Smooth muscle cell (in vitro differentiated cells): Measurements from ENCODE around the gene LRIG2. TPM values are rescaled to one million over a fixed set of nuclear protein-coding genes. Genes with fewer than 3 reads are reported as not detected.

Experiments used
- DNase-seq: peaks from one replicate; lab custom pipeline; 2025; ENCODE audit not compliant: unreplicated experiment; lab: John Stamatoyannopoulos, UW
- H2AFZ ChIP-seq: fragments of 200-600 bp; sonication (generic); 2 replicates; pipeline ENCODE4 v1.6.0; 2016; ENCODE audit warnings: antibody characterized with exemption, low read depth, mild to moderate bottlenecking
- H3F3A ChIP-seq: fragments of 200-600 bp; sonication (generic); 2 replicates; pipeline ENCODE4 v1.6.0; 2017; ENCODE audit warnings: antibody characterized with exemption, low read depth
- H3K27ac ChIP-seq: fragments of 200-600 bp; sonication (generic); 2 replicates; pipeline ENCODE4 v1.5.1; 2016; ENCODE audit warnings: low read depth, mild to moderate bottlenecking
- H3K27me3 ChIP-seq: fragments of 200-600 bp; sonication (generic); 2 replicates; pipeline ENCODE4 v1.6.1; 2016; ENCODE audit warnings: low read depth, mild to moderate bottlenecking
- H3K36me3 ChIP-seq: fragments of 200-600 bp; sonication (generic); 2 replicates; pipeline ENCODE4 v1.5.1; 2016; ENCODE audit warnings: low read depth
- H3K4me1 ChIP-seq: fragments of 200-600 bp; sonication (generic); 2 replicates; pipeline ENCODE4 v1.5.1; 2016; ENCODE audit warnings: low read depth
- H3K4me2 ChIP-seq: fragments of 200-600 bp; sonication (generic); 2 replicates; pipeline ENCODE4 v1.6.0; 2016; ENCODE audit warnings: mild to moderate bottlenecking
- H3K4me3 ChIP-seq: fragments of 200-600 bp; sonication (generic); 2 replicates; pipeline ENCODE4 v1.5.1; 2016; ENCODE audit warnings: mild to moderate bottlenecking
- H3K79me2 ChIP-seq: fragments of 200-600 bp; sonication (generic); 2 replicates; pipeline ENCODE4 v1.6.0; 2016; ENCODE audit warnings: low read depth, mild to moderate bottlenecking
- H3K9ac ChIP-seq: fragments of 200-600 bp; sonication (generic); 2 replicates; pipeline ENCODE4 v1.6.0; 2016; ENCODE audit warnings: low read depth
- H3K9me3 ChIP-seq: fragments of 200-600 bp; sonication (generic); replicated peaks from 2 replicates; pipeline ENCODE4 v1.5.1; 2016; ENCODE audit warnings: low read depth
- H4K20me1 ChIP-seq: fragments of 200-600 bp; sonication (generic); 2 replicates; pipeline ENCODE4 v1.6.0; 2016; ENCODE audit warnings: low read depth
- CTCF ChIP-seq: fragments of 200-600 bp; sonication (generic); IDR thresholded peaks from 2 replicates; pipeline ENCODE4 v1.5.1; 2017; ENCODE audit warnings: borderline replicate concordance, mild to moderate bottlenecking, antibody characterized with exemption; ENCODE audit not compliant: insufficient read depth, poor library complexity, severe bottlenecking
- WGBS: methylation state at CpG from one replicate; pipeline ENCODE4 v1.1.7; 2016; ENCODE audit warnings: low lambda C conversion rate; 5-methylcytosine and 5-hydroxymethylcytosine counted together
- polyA plus RNA-seq: library from polyadenylated mRNA; unstranded; fragments of >200 nt; fragmentation: Nextera tagmentation; extraction: Ambion mirVana; gene quantifications from 2 replicates; pipeline ENCODE4 v1.2.1, GENCODE V29; 2016
- total RNA-seq: library from RNA; depleted of rRNA; stranded (reverse); fragments of >200 nt; gene quantifications from 2 replicates; pipeline ENCODE4 v1.2.3, GENCODE V29; 2014

Gene LRIG2
- total and polyA plus RNA-seq, 2 experiments from 2014 or later, result 4.2 to 10.6 TPM

GRCh38 chr1:113168946-113169345 is 95.9 kb downstream of the LRIG2 start:
- no peak for DNase-seq

GRCh38 chr1:113169591-113169990 is 96.6 kb downstream of the LRIG2 start:
- no peak for TF ChIP-seq CTCF
- H3K36me3 ChIP-seq, result no peaks in the 10 kb centered on the region
- no peaks in the 10 kb centered on the region for H3K9me3 ChIP-seq
- no peak for DNase-seq
- H3K27me3 ChIP-seq, result no peaks in the 10 kb centered on the region
- H3F3A ChIP-seq, result no peaks in the 10 kb centered on the region
- no peak overlapping the region for H3K9ac ChIP-seq
- no peak overlapping the region for H3K4me2 ChIP-seq
- no peaks in the 10 kb centered on the region for H3K4me1 ChIP-seq
- no peak overlapping the region for H3K4me3 ChIP-seq
- H2AFZ ChIP-seq, result no peak overlapping the region
- no peaks in the 10 kb centered on the region for H3K79me2 ChIP-seq
- H4K20me1 ChIP-seq, result no peaks in the 10 kb centered on the region
- H3K27ac ChIP-seq, result no peak overlapping the region
- WGBS, result 74% methylated on average over 5 of the region's 5 CpGs

More at GRCh38 chr1:113168946-113169345, 95.9 kb downstream of the LRIG2 start:
- Histone ChIP-seq H3K79me2 (no peaks in the 10 kb centered on the region), H2AFZ (no peak overlapping the region), H3K27me3 (no peaks in the 10 kb centered on the region), H3F3A (no peaks in the 10 kb centered on the region), H3K36me3 (no peaks in the 10 kb centered on the region), H3K9ac (no peak overlapping the region), H3K4me3 (no peak overlapping the region), H3K27ac (no peak overlapping the region), H4K20me1 (no peaks in the 10 kb centered on the region), H3K4me2 (no peak overlapping the region), H3K9me3 (no peaks in the 10 kb centered on the region), H3K4me1 (no peaks in the 10 kb centered on the region)
- 89% methylated on average over 10 of the region's 10 CpGs for WGBS
- no peak for TF ChIP-seq CTCF

GRCh38 chr1:113170519-113170918 is 97.5 kb downstream of the LRIG2 start:
- Histone ChIP-seq H3K4me1 (no peaks in the 10 kb centered on the region), H3K27me3 (no peaks in the 10 kb centered on the region), H3K79me2 (no peaks in the 10 kb centered on the region), H2AFZ (no peak overlapping the region), H3K27ac (no peak overlapping the region), H3K4me3 (no peak overlapping the region), H3K9ac (no peak overlapping the region), H3K4me2 (no peak overlapping the region), H4K20me1 (no peaks in the 10 kb centered on the region), H3F3A (no peaks in the 10 kb centered on the region), H3K36me3 (no peaks in the 10 kb centered on the region), H3K9me3 (no peaks in the 10 kb centered on the region)
- DNase-seq, result no peak
- 90% methylated on average over 4 of the region's 4 CpGs for WGBS
- no peak for TF ChIP-seq CTCF

GRCh38 chr1:113178106-113178505 is 105.1 kb downstream of the LRIG2 start:
- Histone ChIP-seq H3K79me2 (no peaks in the 10 kb centered on the region), H3K4me1 (no peaks in the 10 kb centered on the region), H3K9ac (no peak overlapping the region), H2AFZ (no peak overlapping the region), H3K27ac (no peak overlapping the region), H3K4me3 (no peak overlapping the region), H3K9me3 (no peaks in the 10 kb centered on the region), H3F3A (no peaks in the 10 kb centered on the region), H3K4me2 (no peak overlapping the region), H3K27me3 (no peaks in the 10 kb centered on the region), H3K36me3 (no peaks in the 10 kb centered on the region), H4K20me1 (no peaks in the 10 kb centered on the region)
- no peak for DNase-seq
- 93% methylated on average over 3 of the region's 3 CpGs for WGBS
- TF ChIP-seq CTCF, result no peak
